Esophagus muscularis mucosa (tissue), 4 donors: Measurements from ENCODE around the gene RAD51B.

ENCODE experiments used
- EP300 ChIP-seq: sonication (generic); formaldehyde crosslinking; IDR thresholded peaks from one replicate; pipeline ENCODE4 v1.6.1; 2017; ENCODE audit warnings: antibody characterized with exemption
- POLR2A ChIP-seq: fragments of 450-650 bp; IDR thresholded peaks from one replicate; pipeline ENCODE4 v1.6.1; 2017; ENCODE audit warnings: antibody characterized with exemption, moderate library complexity, mild to moderate bottlenecking, low read depth
- POLR2AphosphoS5 ChIP-seq, 2 donors: sonication (generic); formaldehyde crosslinking; IDR thresholded peaks; one replicate each; pipeline ENCODE4 v1.6.1; 2017; ENCODE audit warnings: antibody characterized with exemption in 2 of 2
- TF ChIP-seq, protein P1 (sequence below), 3 experiments: fragments of 200-600 bp in 2 of 3; fragments of 450-650 bp in 1 of 3; sonication (generic) in 2 of 3; IDR thresholded peaks; one replicate each; pipeline ENCODE4 v1.5.1; 2017 to 2019; ENCODE audit warnings: antibody characterized with exemption in 3 of 3, mild to moderate bottlenecking in 2 of 3, moderate library complexity in 1 of 3

DNA sequence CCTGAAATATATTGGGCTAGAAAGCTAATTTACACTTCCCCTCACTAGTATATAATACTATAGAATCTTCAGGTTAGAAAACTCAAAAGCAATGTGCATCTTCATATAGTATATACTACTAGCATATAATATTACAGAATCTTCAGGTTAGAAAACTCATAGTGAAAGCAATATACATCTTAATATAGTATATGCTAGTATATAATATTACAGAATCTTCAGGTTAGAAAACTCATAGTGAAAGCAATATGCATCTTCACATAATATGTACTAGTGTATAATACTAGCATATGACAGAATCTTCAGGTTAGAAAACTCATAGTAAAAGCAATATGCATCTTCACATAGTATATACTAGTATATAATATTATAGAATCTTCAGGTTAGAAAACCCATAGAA, 643.7 kb downstream of the RAD51B start:
- TF ChIP-seq POLR2A (no peak), EP300 (no peak), POLR2AphosphoS5 (IDR thresholded peaks at IDR 0.05) (no peak)
- TF ChIP-seq, protein P1, sequence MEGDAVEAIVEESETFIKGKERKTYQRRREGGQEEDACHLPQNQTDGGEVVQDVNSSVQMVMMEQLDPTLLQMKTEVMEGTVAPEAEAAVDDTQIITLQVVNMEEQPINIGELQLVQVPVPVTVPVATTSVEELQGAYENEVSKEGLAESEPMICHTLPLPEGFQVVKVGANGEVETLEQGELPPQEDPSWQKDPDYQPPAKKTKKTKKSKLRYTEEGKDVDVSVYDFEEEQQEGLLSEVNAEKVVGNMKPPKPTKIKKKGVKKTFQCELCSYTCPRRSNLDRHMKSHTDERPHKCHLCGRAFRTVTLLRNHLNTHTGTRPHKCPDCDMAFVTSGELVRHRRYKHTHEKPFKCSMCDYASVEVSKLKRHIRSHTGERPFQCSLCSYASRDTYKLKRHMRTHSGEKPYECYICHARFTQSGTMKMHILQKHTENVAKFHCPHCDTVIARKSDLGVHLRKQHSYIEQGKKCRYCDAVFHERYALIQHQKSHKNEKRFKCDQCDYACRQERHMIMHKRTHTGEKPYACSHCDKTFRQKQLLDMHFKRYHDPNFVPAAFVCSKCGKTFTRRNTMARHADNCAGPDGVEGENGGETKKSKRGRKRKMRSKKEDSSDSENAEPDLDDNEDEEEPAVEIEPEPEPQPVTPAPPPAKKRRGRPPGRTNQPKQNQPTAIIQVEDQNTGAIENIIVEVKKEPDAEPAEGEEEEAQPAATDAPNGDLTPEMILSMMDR (IDR thresholded peaks at IDR 0.05) = no peak
